Common myeloid progenitor, CD34-positive (primary cell): ENCODE data around the gene TMCO4. TPM values are rescaled to one million over a fixed set of nuclear protein-coding genes. Genes with fewer than 3 reads are reported as not detected.
"Not testable (repeated sequence)": the region's sequence is repeated elsewhere in the genome, so short reads cannot be mapped to it uniquely, and the experiment has no call there.

Experiments used
- CTCF ChIA-PET: fragments of 350-600 bp; sonication (Branson Sonifier 250); formaldehyde crosslinking; loops from one replicate; lab custom pipeline; 2021; ENCODE audit warnings: antibody characterized with exemption; lab: Charles Lee
- POLR2A ChIA-PET: fragments of 350-600 bp; sonication (Branson Sonifier 250); formaldehyde crosslinking; loops from one replicate; lab custom pipeline; 2021; ENCODE audit warnings: antibody characterized with exemption; lab: Charles Lee
- DNase-seq, 3 donors: peaks; one replicate each; pipeline versions ENCODE4 v3.0.0 to v3.0.0-alpha.2; 2013
- H3K27ac ChIP-seq, 2 experiments: 1 replicate in 1 of 2; 2 replicates in 1 of 2; pipeline ENCODE4 v1.7.0; 2013; ENCODE audit warnings: inconsistent platforms in 2 of 2, low read length in 2 of 2, mild to moderate bottlenecking in 2 of 2, low read depth in 1 of 2, moderate library complexity in 1 of 2; ENCODE audit not compliant: severe bottlenecking in 2 of 2, insufficient read depth in 1 of 2, poor library complexity in 1 of 2
- H3K27me3 ChIP-seq, 5 experiments: replicated peaks in 2 of 5; 1 replicate in 3 of 5; 2 replicates in 2 of 5; pipeline versions ENCODE4 v1.6.1 to v1.7.0; 2013; ENCODE audit warnings: low read length in 4 of 5, mild to moderate bottlenecking in 2 of 5, moderate library complexity in 2 of 5, inconsistent platforms in 1 of 5; ENCODE audit not compliant: insufficient read depth in 5 of 5, control insufficient read depth in 4 of 5
- H3K36me3 ChIP-seq, 4 experiments: 1 replicate in 2 of 4; 2 replicates in 2 of 4; pipeline versions ENCODE4 v1.6.1 to v1.7.0; 2013; ENCODE audit warnings: low read length in 3 of 4, control low read depth in 1 of 4, mild to moderate bottlenecking in 1 of 4; ENCODE audit not compliant: control insufficient read depth in 4 of 4, insufficient read depth in 4 of 4
- H3K4me1 ChIP-seq, 4 experiments: 1 replicate in 3 of 4; 2 replicates in 1 of 4; pipeline versions ENCODE4 v1.6.1 to v1.7.1; 2013; ENCODE audit warnings: low read length in 3 of 4, mild to moderate bottlenecking in 3 of 4, control low read depth in 1 of 4, inconsistent platforms in 1 of 4, moderate library complexity in 1 of 4; ENCODE audit not compliant: control insufficient read depth in 4 of 4, insufficient read depth in 4 of 4; ENCODE audit errors: control extremely low read depth in 1 of 4
- H3K4me3 ChIP-seq, 7 experiments: 1 replicate in 4 of 7; 2 replicates in 3 of 7; pipeline versions ENCODE4 v1.5.1 to v1.7.0; 2013; ENCODE audit warnings: mild to moderate bottlenecking in 7 of 7, low read length in 6 of 7, moderate library complexity in 6 of 7, inconsistent platforms in 2 of 7, low read depth in 2 of 7, control low read depth in 1 of 7; ENCODE audit not compliant: insufficient read depth in 4 of 7, control insufficient read depth in 1 of 7; ENCODE audit errors: extremely low read depth in 1 of 7
- H3K9me3 ChIP-seq, 5 experiments: 1 replicate in 4 of 5; 2 replicates in 1 of 5; pipeline versions ENCODE4 v1.6.1 to v1.7.1; 2013; ENCODE audit warnings: low read length in 4 of 5, mild to moderate bottlenecking in 2 of 5, inconsistent platforms in 1 of 5, low read depth in 1 of 5, moderate library complexity in 1 of 5; ENCODE audit not compliant: control insufficient read depth in 4 of 5, insufficient read depth in 2 of 5; ENCODE audit errors: control extremely low read depth in 1 of 5
- WGBS: methylation state at CpG from one replicate; pipeline ENCODE4 v1.1.5; 2013; ENCODE audit not compliant: insufficient coverage; 5-methylcytosine and 5-hydroxymethylcytosine counted together
- polyA plus RNA-seq: library from polyadenylated mRNA; unstranded; fragments of 120-200 nt; gene quantifications from one replicate; pipeline ENCODE4 v1.2.1, GENCODE V29; 2013

Gene TMCO4
- polyA plus RNA-seq: 14.2 TPM

GRCh38 chr1:19799230-19800075 is at the start of gene TMCO4:
TMCO4 (minus strand) TSS chr1:19799916; CDS start chr1:19780758, 19,158 bp downstream.
- POLR2A ChIA-PET: no interaction called here
- DNase-seq: peak; percentile 39 to 69 (median 55)
- under 1% methylated on average over 61 of the region's 70 CpGs for WGBS
- Histone ChIP-seq H3K36me3 (peaks cover 0 to 3% (median 0%) of the 10 kb centered on the region in 4 experiments), H3K4me1 (peaks cover 0 to 14% (median 12%) of the 10 kb centered on the region in 4 experiments), H3K27ac (peak within 1 kb of the TSS in 1 of 2 experiments; percentile 55), H3K4me3 (peak within 1 kb of the TSS; percentile 58 to 83 (median 70)), H3K9me3 (no peaks in the 10 kb centered on the region), H3K27me3 (no peaks in the 10 kb centered on the region)
- CTCF ChIA-PET: no interaction called here

- CTCF ChIA-PET: interaction anchor here (0.9 kb wide), 1 partner anchor 10 kb away, joined by 3 read pairs; no protein-coding TSS in a partner anchor
Observed at GRCh38 chr1:19849307-19849706, 49.6 kb upstream of the TMCO4 start.

GRCh38 chr1:19847334-19847733 is 47.6 kb upstream of the TMCO4 start:
- WGBS: 88% methylated on average over 9 of the region's 9 CpGs
- DNase-seq, H3K4me1 ChIP-seq, POLR2A ChIA-PET, H3K4me3 ChIP-seq, H3K36me3 ChIP-seq, CTCF ChIA-PET, H3K9me3 ChIP-seq, H3K27ac ChIP-seq, H3K27me3 ChIP-seq: not testable (repeated sequence)

More at GRCh38 chr1:19849307-19849706, 49.6 kb upstream of the TMCO4 start:
- 97% methylated on average over 3 of the region's 3 CpGs for WGBS
- POLR2A ChIA-PET, H3K4me1 ChIP-seq, DNase-seq, H3K4me3 ChIP-seq, H3K27me3 ChIP-seq, H3K9me3 ChIP-seq, H3K36me3 ChIP-seq, H3K27ac ChIP-seq: not testable (repeated sequence)

GRCh38 chr1:19846338-19846737 is 46.6 kb upstream of the TMCO4 start:
- no peak for DNase-seq
- WGBS: 100% methylated on average over 3 of the region's 3 CpGs
- Histone ChIP-seq H3K36me3 (no peaks in the 10 kb centered on the region), H3K4me1 (peaks cover 0 to 4% (median 0%) of the 10 kb centered on the region in 4 experiments), H3K27me3 (peaks cover 0 to 8% (median 4%) of the 10 kb centered on the region in 5 experiments), H3K9me3 (no peaks in the 10 kb centered on the region), H3K27ac (no peak overlapping the region), H3K4me3 (no peak overlapping the region)
- POLR2A ChIA-PET: no interaction called here
- CTCF ChIA-PET: no interaction called here

- Histone ChIP-seq H3K27ac (no peak overlapping the region), H3K9me3 (no peaks in the 10 kb centered on the region), H3K27me3 (peaks cover 0 to 8% (median 4%) of the 10 kb centered on the region in 5 experiments), H3K36me3 (no peaks in the 10 kb centered on the region), H3K4me3 (no peak overlapping the region), H3K4me1 (peaks cover 0 to 4% (median 0%) of the 10 kb centered on the region in 4 experiments)
- POLR2A ChIA-PET: no interaction called here
- CTCF ChIA-PET: no interaction called here
- no CpG with 5 or more reads among the region's 8 CpGs for WGBS
- DNase-seq: no peak
Observed at GRCh38 chr1:19845555-19845954, 45.8 kb upstream of the TMCO4 start.

- Histone ChIP-seq H3K27me3 (peaks cover 0 to 8% (median 4%) of the 10 kb centered on the region in 5 experiments), H3K27ac (no peak overlapping the region), H3K9me3 (no peaks in the 10 kb centered on the region), H3K36me3 (no peaks in the 10 kb centered on the region), H3K4me3 (no peak overlapping the region), H3K4me1 (peaks cover 0 to 4% (median 0%) of the 10 kb centered on the region in 4 experiments)
- CTCF ChIA-PET: no interaction called here
- peak in 2 of 3 donors; percentile 31 to 44 for DNase-seq
- WGBS: 50% methylated on average over 2 of the region's 11 CpGs
- POLR2A ChIA-PET: no interaction called here
Observed at GRCh38 chr1:19844731-19845495, 45.2 kb upstream of the TMCO4 start.
